ENCODE data around the gene BOC.
A peak's percentile ranks its signal among the peaks of the same experiment; 100 is the strongest.

The BOC gene

GRCh38 chr3:113270068-113270467 is 58.7 kb downstream of the BOC start:
- no peak for DNase-seq (ENCODE audit: low read depth)

GRCh38 chr3:113270786-113271185 is 59.4 kb downstream of the BOC start:
- no peak for DNase-seq (ENCODE audit: low read depth)

GRCh38 chr3:113271189-113271588 is 59.8 kb downstream of the BOC start:
- no peak for DNase-seq (ENCODE audit: low read depth)

GRCh38 chr3:113271594-113272384 is 60.4 kb downstream of the BOC start:
- no peak for DNase-seq (ENCODE audit: low read depth)

- DNase-seq (ENCODE audit: low read depth) = no peak
These were observed 61.0 kb downstream of the BOC start for GRCh38 chr3:113272385-113272779.

GRCh38 chr3:113273011-113273410 is 61.7 kb downstream of the BOC start:
- DNase-seq (ENCODE audit: low read depth) = no peak

- DNase-seq (ENCODE audit: low read depth) = no peak
These were observed 62.4 kb downstream of the BOC start for GRCh38 chr3:113273604-113274378.

- DNase-seq (ENCODE audit: low read depth) = no peak
These were observed 63.3 kb downstream of the BOC start for GRCh38 chr3:113274425-113275257.

GRCh38 chr3:113275258-113275556 is 63.9 kb downstream of the BOC start:
- DNase-seq (ENCODE audit: low read depth) = no peak

- DNase-seq (ENCODE audit: low read depth) = no peak
These were observed 64.2 kb downstream of the BOC start for GRCh38 chr3:113275583-113275928.

- peak; percentile 75 for DNase-seq (ENCODE audit: low read depth)
These were observed 64.8 kb downstream of the BOC start for GRCh38 chr3:113275929-113276750.

GRCh38 chr3:113276751-113277080 is 65.4 kb downstream of the BOC start:
- DNase-seq (ENCODE audit: low read depth) = no peak

GRCh38 chr3:113277414-113277813 is 66.1 kb downstream of the BOC start:
- no peak for DNase-seq (ENCODE audit: low read depth)

- no peak for DNase-seq (ENCODE audit: low read depth)
These were observed 66.7 kb downstream of the BOC start for GRCh38 chr3:113277941-113278598.

GRCh38 chr3:113278599-113278955 is 67.2 kb downstream of the BOC start:
- no peak for DNase-seq (ENCODE audit: low read depth)

- DNase-seq (ENCODE audit: low read depth) = no peak
These were observed 68.3 kb downstream of the BOC start for GRCh38 chr3:113279686-113280085.

GRCh38 chr3:113283306-113283705 is 71.9 kb downstream of the BOC start:
- DNase-seq (ENCODE audit: low read depth) = no peak

- no peak for DNase-seq (ENCODE audit: low read depth)
These were observed 73.2 kb downstream of the BOC start for GRCh38 chr3:113284453-113285050.

- no peak for DNase-seq (ENCODE audit: low read depth)
These were observed 73.9 kb downstream of the BOC start for GRCh38 chr3:113285226-113285625.

- peak; percentile 2 for DNase-seq (ENCODE audit: low read depth)
These were observed 74.4 kb downstream of the BOC start for GRCh38 chr3:113285741-113286140.

- DNase-seq (ENCODE audit: low read depth) = no peak
These were observed 75.2 kb downstream of the BOC start for GRCh38 chr3:113286524-113286923.

All from GM04504 (cell line).